Measurements from ENCODE around the gene MS4A14. TPM values are rescaled to one million over a fixed set of nuclear protein-coding genes. Genes with fewer than 3 reads are reported as not detected.
A peak's percentile ranks its signal among the peaks of the same experiment; 100 is the strongest.

Gene MS4A14
- total RNA-seq, 4 donors from 2014 or later, result 1.2 to 3.4 (median 2.7) TPM; not detected in 1

GRCh38 chr11:60371386-60371785 lies 24.9 kb upstream of the MS4A14 start:
- 74 to 84% methylated on average over 3 of the region's 3 CpGs for WGBS, 2 donors (ENCODE audit: low coverage in 1 of 2)
- DNase-seq, result no peak
- TF ChIP-seq POLR2AphosphoS5 (IDR thresholded peaks at IDR 0.05), result no peak
- in situ Hi-C loops (cut with MboI; ENCODE audit: low pct_ligation_motif_present in 1 of 4, low pct_unique_long_range_greater_than_20kb in 1 of 4, low sequenced_read_pairs in 3 of 4) (loop anchor here in 1 of 4 donors (25.0 kb wide), 1 partner anchor 266 kb away; no protein-coding TSS in a partner anchor), intact Hi-C loops (cut with DNase I; ENCODE audit: low total_unique reads) (no loop called here)
- Histone ChIP-seq H3K4me3 (no peak overlapping the region), H3K36me3 (no peaks in the 10 kb centered on the region), H3K27ac (peak overlapping the region in 3 of 4 donors; percentile 0 to 46 (median 45)), H3K27me3 (no peaks in the 10 kb centered on the region), H3K4me1 (peaks cover 0 to 15% (median 2%) of the 10 kb centered on the region in 4 donors), H3K9me3 (no peaks in the 10 kb centered on the region)

GRCh38 chr11:60371854-60372253 lies 24.4 kb upstream of the MS4A14 start:
- in situ Hi-C loops (cut with MboI; ENCODE audit: low pct_ligation_motif_present in 1 of 4, low pct_unique_long_range_greater_than_20kb in 1 of 4, low sequenced_read_pairs in 3 of 4), result loop anchor here in 1 of 4 donors (25.0 kb wide), 1 partner anchor 265 kb away; no protein-coding TSS in a partner anchor
- no peaks in the 10 kb centered on the region for H3K27me3 ChIP-seq
- no peak for TF ChIP-seq POLR2A (IDR thresholded peaks at IDR 0.05)
- TF ChIP-seq EP300 (IDR thresholded peaks at IDR 0.05; ENCODE audit: low read depth), result no peak
- no peak for TF ChIP-seq POLR2AphosphoS5 (IDR thresholded peaks at IDR 0.05)
- no peak for TF ChIP-seq CTCF (IDR thresholded peaks at IDR 0.05)
- no peak for DNase-seq
- intact Hi-C loops (cut with DNase I; ENCODE audit: low total_unique reads), result no loop called here
- peaks cover 0 to 15% (median 2%) of the 10 kb centered on the region in 4 donors for H3K4me1 ChIP-seq
- WGBS, 2 donors (ENCODE audit: low coverage in 1 of 2), result 70 to 79% methylated on average over 1 of the region's 1 CpG
- H3K4me3 ChIP-seq, result no peak overlapping the region
- no peaks in the 10 kb centered on the region for H3K36me3 ChIP-seq
- H3K9me3 ChIP-seq, result no peaks in the 10 kb centered on the region
- H3K27ac ChIP-seq, result peak overlapping the region in 2 of 4 donors; percentile 45 to 46

GRCh38 chr11:60372767-60373166 lies 23.5 kb upstream of the MS4A14 start:
- 82 to 100% methylated on average over 2 to 3 of the region's 3 CpGs for WGBS, 2 donors (ENCODE audit: low coverage in 1 of 2)
- Histone ChIP-seq H3K4me1 (peaks cover 0 to 15% (median 2%) of the 10 kb centered on the region in 4 donors), H3K4me3 (no peak overlapping the region), H3K27ac (no peak overlapping the region), H3K27me3 (no peaks in the 10 kb centered on the region), H3K36me3 (no peaks in the 10 kb centered on the region), H3K9me3 (no peaks in the 10 kb centered on the region)
- TF ChIP-seq CTCF (IDR thresholded peaks at IDR 0.05), result no peak
- TF ChIP-seq POLR2AphosphoS5 (IDR thresholded peaks at IDR 0.05), result no peak
- no peak for TF ChIP-seq POLR2A (IDR thresholded peaks at IDR 0.05)
- no peak for TF ChIP-seq EP300 (IDR thresholded peaks at IDR 0.05; ENCODE audit: low read depth)
- no peak for DNase-seq
- in situ Hi-C loops (cut with MboI; ENCODE audit: low pct_ligation_motif_present in 1 of 4, low pct_unique_long_range_greater_than_20kb in 1 of 4, low sequenced_read_pairs in 3 of 4), result loop anchor here in 1 of 4 donors (25.0 kb wide), 1 partner anchor 265 kb away; no protein-coding TSS in a partner anchor
- intact Hi-C loops (cut with DNase I; ENCODE audit: low total_unique reads), result no loop called here

- DNase-seq, result no peak
- H3K36me3 ChIP-seq, result no peaks in the 10 kb centered on the region
- no peaks in the 10 kb centered on the region for H3K27me3 ChIP-seq
- peaks cover 0 to 11% (median 2%) of the 10 kb centered on the region in 4 donors for H3K4me1 ChIP-seq
- intact Hi-C loops (cut with DNase I; ENCODE audit: low total_unique reads), result no loop called here
- H3K9me3 ChIP-seq, result no peaks in the 10 kb centered on the region
- H3K27ac ChIP-seq, result no peak overlapping the region
- no peak overlapping the region for H3K4me3 ChIP-seq
- in situ Hi-C loops (cut with MboI; ENCODE audit: low pct_ligation_motif_present in 1 of 4, low pct_unique_long_range_greater_than_20kb in 1 of 4, low sequenced_read_pairs in 3 of 4), result no loop called here
- TF ChIP-seq POLR2AphosphoS5 (IDR thresholded peaks at IDR 0.05), result no peak
- no peak for TF ChIP-seq CTCF (IDR thresholded peaks at IDR 0.05)
- TF ChIP-seq EP300 (IDR thresholded peaks at IDR 0.05; ENCODE audit: low read depth), result no peak
- no peak for TF ChIP-seq POLR2A (IDR thresholded peaks at IDR 0.05)
- WGBS, 2 donors (ENCODE audit: low coverage in 1 of 2), result 98 to 100% methylated on average over 1 to 3 of the region's 3 CpGs
These were observed 20.9 kb upstream of the MS4A14 start for GRCh38 chr11:60375316-60375715.

GRCh38 chr11:60376601-60377000 lies 19.7 kb upstream of the MS4A14 start:
- intact Hi-C loops (cut with DNase I; ENCODE audit: low total_unique reads) (no loop called here), in situ Hi-C loops (cut with MboI; ENCODE audit: low pct_ligation_motif_present in 1 of 4, low pct_unique_long_range_greater_than_20kb in 1 of 4, low sequenced_read_pairs in 3 of 4) (no loop called here)
- Histone ChIP-seq H3K4me3 (no peak overlapping the region), H3K27me3 (no peaks in the 10 kb centered on the region), H3K9me3 (no peaks in the 10 kb centered on the region), H3K27ac (peak overlapping the region in 1 of 4 donors; percentile 2), H3K36me3 (no peaks in the 10 kb centered on the region), H3K4me1 (no peaks in the 10 kb centered on the region)
- 83 to 100% methylated on average over 1 to 3 of the region's 3 CpGs for WGBS, 2 donors (ENCODE audit: low coverage in 1 of 2)
- TF ChIP-seq POLR2A (IDR thresholded peaks at IDR 0.05), result no peak
- TF ChIP-seq CTCF (IDR thresholded peaks at IDR 0.05), result no peak
- no peak for TF ChIP-seq POLR2AphosphoS5 (IDR thresholded peaks at IDR 0.05)
- no peak for TF ChIP-seq EP300 (IDR thresholded peaks at IDR 0.05; ENCODE audit: low read depth)
- DNase-seq, result no peak
